NCI-H526 treated with DMSO at 0.1 percent for 48 hours (cell line): ENCODE measurements around the gene PAEP.
"Not testable (repeated sequence)": the region's sequence is repeated elsewhere in the genome, so short reads cannot be mapped to it uniquely, and the experiment has no call there.

Source experiments
- DNase-seq: peaks from one replicate; lab custom pipeline; 2025; lab: John Stamatoyannopoulos, UW

The PAEP gene

DNA sequence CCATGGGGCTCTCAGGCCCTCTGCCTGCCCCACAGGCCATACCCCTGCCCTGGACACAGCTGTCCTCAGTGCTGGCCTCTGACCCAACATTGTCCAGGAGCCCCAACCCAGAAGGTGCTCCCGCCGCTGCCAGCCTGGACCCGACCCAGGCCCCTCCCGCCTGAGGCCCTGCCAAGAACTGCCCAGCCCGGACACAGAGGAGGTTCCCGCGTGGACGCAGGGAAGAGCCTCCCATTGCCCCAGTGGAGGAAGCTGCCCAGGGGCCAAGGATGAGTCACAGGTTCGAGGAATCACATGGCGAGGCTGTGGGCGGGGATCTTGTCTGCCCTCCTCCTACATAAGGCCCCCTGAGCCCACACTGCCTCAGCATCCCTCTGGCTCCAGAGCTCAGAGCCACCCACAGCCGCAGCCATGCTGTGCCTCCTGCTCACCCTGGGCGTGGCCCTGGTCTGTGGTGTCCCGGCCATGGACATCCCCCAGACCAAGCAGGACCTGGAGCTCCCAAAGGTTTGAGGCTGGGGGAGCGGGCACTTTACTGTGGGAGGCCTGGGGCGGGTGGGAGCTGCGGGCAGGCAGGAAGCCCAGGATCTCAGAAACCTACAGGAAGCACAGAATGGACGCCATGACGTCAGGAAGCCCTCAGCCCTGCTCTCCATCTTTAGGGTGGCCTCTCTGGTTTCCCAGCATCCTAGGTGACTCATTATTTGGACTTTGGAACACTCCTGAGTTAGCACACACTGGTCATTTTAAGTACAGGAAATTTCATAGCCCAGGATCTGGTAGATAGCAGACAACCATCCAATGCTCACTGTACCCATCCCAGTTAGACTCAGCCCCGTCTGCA lies at the start of gene PAEP:
PAEP (plus strand) TSS at position 366 of the 844 bp plus-strand sequence.
- DNase-seq: no peak

DNA sequence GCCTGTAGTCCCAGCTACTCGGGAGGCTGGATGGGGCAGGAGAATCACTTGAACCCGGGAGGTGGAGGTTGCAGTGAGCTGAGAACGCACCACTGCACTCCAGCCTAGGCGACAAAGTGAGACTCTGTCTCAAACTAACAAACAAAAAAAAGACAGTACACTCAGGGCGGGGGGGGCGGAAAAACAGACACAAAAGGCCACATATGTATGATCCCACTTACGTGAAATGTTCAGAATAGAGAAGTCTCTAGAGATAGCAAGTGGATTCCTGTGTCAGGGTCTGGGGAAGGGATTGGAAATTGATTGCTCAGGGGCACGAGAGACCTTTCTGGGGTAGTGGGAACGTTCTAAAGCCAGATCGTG lies 49.3 kb upstream of the PAEP start:
- DNase-seq: no peak

DNA sequence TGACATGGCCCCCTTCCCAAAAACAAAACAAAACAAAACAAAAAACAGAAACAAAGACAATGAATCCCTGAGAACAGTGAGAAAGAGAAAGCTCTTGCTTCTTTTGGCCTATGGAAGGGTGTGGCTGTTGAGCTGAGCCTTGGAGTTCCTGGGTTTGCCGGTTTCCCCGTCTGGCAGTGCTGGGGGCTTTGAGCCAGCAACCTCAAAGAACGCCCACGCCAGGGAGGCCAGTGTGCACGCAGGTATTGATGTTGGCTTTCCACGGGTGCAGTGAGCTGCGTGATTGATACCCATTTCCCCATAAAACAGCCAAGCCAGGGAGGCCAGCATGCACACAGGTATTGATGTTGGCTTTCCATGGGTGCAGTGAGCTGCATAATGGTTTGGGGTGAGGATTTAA lies 48.7 kb upstream of the PAEP start:
- DNase-seq: no peak

DNA sequence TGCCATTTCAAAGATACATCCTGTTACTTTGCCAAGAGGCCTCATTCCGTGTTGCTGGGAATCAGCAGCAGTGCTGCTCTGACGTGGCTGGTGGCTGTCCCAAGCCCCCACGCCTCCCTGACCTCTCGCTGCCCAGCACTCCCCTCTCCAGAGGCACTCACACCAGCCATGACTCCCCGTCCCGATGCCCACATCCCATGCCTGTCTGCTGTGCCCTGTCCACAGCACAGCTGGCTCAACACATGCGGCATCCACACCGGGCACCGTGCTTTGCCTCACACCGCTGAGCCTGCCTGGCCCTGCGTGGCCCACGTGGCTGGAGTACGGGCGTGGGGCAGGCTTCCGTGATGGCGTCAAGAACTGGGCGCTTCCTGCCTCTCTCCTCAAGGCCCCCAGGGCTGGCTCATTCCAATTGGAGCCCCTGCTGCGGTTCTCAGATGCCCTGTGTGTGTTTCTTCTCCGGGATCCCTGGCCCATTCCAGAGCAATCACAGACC lies 48.2 kb upstream of the PAEP start:
- no peak for DNase-seq

DNA sequence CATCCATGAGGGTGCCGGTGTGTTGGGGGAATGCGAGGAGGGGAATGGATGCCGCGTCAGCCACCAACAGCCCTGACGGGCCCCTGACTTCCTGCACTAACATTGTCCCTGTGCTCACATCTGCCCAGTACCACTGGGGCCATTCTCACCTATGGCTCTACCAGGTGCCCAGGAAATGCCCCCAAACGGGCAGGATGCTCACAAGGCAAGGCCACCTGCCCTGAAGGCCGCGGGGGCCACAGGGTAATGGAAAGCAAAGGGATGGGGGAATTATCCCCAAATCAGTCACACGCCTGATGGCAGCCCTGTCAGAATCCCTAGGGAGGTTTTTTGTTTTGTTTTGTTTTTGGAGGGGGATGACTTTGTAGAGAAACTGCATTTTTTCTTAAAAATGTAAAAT lies 47.6 kb upstream of the PAEP start:
- DNase-seq: not testable (repeated sequence)

DNA sequence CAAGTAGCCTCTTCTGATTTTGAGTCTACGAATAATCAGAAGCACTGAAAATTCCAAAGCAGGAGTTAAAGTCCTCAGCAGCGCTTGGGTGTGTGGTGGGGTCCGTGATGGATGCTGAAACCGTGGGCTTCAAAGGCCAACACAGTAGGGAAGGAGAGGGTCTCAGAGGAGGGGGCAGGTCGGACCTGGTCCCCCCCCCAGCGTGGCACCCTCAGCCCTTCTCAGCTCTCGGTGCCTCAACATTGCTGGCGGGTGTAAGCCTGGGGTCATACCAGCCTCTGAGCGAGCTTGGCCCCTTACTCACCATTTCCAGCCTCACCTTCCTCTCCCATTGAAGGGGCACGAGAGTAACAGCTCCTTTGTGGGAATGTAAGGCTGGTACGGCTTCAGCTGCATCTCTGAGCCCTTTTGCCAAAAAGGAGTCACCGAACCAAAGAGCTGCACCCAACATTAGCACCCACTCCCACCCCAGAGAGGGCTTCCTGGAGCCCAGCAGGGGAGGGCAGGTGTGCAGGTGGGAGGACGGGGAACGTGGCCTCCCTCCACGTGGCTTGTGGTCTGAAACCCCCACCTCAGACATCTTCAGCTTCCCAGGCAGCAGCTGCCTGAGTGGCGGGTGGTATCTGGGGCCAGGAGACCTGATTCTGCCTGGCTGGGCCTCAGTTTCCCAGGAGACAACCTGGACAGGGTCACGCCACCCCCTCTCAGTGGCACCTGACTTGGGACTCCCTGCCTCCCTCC lies 47.0 kb upstream of the PAEP start:
- no peak for DNase-seq

DNA sequence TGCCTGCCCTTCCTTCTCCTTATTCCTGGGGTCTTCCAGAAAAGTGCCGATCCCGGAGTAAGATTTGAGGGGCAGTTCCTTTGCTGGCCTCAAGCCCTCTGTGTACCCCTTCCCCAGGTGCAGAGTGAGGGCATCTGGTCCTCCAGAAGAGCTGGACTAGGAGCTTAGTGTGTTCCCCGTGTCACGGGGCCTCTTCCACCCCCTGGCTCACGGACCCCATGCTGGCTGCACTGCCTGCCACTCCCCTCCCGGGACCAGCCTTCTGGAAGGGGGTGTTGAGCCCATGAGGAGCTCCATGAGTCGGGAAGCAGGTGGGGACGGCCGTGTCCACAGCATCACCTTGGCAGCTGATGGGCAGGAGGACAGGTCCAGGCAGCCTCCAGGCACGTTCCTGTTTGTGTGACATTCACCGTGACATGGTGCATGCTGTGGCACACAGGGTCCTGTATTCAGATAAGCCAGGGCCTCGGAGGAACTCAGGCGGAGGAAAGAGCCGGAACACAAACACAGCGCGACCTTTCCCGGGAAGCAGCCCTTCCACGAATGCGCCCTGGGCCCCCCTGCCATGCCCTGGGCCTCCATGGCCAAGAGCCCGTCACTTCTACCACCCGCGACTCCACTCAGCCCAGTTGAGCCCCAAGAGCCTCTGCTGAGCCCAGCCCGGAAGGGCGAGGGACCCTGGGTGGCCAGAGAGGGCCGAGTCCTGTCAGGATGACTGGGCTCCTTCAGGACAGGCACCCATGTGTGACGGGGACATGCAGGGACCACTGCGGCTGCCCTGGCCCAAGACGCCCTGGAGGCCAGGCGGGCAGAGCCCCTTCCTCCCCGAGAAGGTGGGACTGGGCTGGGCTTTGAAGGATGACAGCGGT lies 46.2 kb upstream of the PAEP start:
- DNase-seq: no peak

DNA sequence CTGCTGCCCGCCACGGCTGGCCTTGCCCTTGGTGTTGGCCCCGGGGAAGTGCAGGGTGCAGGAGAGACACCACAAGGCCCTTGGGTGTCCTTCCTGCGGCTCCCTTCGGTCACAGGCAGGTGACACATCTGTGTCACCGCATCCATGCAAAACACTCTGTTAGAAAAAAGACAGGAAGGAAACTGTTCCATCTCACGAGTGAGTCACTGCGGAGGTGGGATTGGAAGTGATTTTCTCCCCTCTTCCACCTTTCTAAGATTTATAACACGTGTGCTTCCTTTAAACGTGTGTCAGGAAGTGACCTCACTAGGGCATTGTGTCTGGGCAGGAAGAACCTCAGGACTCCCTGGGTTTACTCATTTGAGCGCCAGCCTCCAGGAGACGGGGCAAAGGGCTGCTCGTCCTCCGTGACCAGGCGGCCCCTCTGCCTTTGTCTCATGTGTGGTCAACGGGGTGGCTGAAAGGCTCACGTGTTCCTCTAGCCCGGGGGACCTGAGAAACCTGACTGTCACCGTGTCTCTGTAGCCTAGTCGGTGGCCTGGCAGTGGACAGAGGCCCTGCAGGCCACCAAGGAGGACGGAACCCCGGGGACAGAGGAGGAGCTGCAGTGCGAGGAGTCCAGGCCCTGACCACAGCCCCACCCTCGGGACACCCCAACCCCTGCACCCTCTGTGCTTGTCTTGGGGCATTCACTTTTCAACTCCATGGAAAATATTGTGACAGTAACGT lies 45.3 kb upstream of the PAEP start:
- DNase-seq: no peak

DNA sequence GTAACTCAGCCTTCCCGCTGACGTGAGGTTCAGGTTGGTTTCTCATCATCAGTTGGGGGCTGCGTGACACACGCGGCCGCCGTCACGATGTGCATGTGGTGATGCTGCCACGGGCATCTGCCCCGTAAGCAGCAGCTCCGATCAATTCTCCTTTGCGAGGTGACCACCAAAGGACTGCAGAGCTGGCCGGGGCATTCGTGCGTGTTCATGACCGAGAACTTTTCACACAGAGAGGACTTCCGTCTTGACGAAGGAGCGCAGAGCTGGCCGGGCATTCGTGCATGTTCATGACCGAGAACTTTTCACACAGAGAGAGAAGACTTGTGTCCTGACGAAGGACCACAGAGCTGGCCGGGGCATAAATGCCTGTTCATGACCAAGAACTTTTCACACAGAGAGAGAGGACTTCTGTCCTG lies 44.1 kb upstream of the PAEP start:
- no peak for DNase-seq

DNA sequence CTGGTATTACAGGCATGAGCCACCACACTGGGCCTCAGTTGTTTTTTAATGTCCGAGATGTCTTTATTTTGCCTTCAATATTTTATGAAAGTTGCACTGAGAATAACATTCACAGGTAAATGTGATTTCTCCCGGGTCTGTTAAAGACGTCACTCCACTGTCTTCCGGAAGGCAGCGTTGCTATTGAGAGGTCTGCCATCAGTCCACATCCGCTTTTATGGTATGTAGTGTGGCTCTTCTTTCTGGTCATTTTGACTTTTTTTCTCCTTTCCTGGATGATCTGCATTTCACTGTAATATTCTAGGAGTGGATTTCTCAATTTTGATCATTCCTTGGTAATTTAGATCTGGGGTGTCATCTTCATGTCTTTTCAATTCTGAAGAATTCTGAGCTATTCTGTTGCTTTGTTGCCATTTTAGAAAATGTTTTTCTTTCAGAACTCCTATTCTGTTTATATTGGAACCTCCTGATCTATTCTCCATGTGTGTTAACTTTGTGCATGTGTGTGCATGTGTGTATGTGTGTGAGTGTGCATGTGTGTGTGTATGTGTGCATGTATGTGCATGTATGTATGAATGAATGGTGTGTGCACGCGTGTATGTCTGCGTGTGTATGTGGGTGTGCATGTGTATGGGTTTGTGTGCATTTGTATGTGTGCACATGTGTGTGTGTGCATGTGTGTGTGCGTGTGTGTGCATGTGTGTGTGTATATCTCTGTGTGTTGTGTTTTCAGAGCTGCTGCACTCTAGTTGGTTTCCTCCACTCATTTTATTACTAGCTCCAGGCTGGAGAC lies 42.2 kb upstream of the PAEP start:
- DNase-seq: no peak

DNA sequence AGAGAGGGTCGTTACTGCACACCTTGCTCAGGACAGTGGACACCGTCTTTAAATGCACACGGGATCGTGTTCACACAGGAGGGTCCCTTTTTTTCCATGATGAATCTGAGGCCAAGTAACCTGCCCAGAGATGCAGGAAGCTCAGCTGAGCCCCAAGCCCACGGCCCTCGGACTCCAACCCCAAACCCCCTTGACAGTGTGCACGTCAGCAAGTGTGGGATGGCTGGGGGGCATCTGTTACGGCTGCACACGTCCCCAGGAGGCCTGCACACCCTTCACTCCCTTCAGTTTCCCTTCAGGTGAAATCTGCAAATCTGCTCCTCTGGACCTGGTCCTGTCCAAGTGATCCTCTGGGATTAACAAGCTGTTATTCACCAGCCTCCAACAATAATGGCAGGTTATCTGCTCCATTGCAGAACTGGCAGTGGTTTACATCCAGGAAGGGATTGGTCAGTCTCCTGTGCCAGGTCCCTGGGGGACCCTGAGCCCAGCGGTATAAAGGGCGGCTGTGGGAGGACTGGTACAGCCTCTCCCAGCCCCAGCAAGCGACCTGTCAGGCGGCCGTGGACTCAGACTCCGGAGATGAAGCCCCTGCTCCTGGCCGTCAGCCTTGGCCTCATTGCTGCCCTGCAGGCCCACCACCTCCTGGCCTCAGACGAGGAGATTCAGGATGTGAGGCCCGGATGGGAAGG lies 40.5 kb upstream of the PAEP start, which contains the start of gene LCN1:
LCN1 (plus strand) TSS at position 525 of the 692 bp plus-strand sequence; CDS start at position 583, 58 bp downstream.
- DNase-seq: no peak

DNA sequence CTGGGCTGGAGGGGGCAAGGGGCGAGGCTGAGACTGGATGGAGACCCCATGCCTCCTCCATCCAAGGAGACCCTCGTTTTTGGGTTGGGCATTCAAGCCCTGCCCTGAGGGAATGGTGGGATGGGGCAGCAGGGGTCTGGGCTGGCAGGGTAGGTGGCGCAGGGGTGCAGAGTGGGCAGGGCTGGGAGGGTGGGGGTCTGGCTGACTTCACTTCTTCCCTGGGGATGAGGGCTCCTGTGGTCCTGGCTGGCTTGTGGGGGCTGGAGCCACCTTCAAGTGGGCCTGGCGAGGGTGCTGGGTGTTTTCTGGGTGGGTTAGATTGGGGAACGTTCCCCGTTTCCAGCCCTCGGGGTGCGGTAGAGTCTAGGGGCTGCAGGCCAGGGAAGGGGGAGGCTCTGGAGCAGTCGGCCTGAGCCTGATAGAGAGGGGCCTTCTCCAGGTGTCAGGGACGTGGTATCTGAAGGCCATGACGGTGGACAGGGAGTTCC lies 39.9 kb upstream of the PAEP start:
- no peak for DNase-seq

DNA sequence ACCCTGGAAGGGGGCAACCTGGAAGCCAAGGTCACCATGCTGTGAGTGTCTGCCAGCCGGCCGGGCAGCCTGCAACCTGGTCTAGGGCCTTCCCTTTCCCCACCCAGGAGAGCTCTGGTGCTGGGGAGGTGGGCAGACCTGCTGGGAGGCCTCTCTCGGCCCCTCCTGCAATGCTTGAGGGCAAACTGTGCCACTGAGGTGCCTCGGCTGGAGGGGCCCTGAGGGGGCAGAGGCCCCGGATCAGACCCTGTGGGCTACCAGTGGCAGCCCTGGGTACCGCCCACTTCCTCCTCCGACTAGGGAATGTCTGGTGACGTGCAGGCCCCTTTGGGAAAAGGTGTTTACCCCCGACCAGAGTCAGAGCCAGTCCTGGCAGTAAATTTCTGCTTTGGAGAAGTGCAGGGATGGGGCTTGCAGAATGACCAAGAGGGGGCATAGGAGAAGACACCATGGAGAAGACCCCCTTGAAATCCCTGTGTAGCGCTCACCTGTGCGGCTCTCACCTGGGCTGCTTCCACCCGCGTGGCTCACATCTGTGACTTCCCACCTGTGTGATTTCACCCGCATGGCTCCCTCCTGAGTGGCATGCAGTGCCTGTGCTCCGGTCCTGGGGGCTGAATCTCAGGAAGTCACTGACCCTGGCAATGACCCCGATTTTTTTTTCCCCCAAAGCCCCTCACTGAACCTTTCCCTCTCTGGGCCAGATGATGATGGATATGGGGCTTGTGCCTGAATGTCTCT lies 39.2 kb upstream of the PAEP start:
- DNase-seq: no peak

DNA sequence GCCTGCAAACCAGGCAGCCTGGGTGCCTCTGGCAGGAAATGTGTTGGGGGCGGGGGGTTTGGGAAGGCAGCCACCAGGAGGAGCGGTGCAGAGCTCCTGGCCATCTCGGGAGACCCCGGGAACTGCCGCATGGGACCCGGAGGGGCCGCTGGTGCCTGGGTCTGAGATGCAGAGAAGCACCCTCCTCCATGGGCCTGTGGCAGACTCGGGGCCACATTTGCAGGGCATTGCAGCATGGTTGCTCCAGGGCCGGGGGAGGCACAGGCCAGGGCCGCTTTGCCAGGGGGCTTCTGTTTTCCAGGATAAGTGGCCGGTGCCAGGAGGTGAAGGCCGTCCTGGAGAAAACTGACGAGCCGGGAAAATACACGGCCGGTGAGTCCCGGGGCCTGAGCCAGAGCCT lies 38.6 kb upstream of the PAEP start:
- no peak for DNase-seq

DNA sequence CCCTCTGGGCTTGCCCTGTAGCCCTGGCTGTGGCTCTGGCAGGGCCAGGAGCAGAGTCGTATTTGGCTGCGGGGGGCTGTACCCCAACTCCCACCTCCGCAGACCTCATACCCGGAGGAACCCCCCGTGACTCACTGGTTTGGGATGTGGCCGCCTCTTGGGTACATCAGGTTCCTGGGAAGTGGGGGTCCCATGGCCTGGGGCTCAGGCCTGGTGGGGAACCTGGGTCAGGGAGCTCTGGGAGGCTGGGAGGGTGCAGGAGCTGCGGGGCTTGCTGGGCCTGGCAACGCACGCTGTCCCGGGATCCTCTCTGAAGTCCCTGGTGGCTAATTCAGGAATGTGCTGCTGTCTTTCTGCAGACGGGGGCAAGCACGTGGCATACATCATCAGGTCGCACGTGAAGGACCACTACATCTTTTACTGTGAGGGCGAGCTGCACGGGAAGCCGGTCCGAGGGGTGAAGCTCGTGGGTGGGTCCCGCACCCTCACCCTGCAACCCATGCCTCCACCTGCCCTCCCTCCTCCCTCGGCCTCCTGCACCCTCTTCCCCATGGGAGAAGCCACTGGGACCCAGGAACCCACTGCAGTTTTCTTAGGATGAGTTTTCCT lies 37.9 kb upstream of the PAEP start:
- DNase-seq: no peak

DNA sequence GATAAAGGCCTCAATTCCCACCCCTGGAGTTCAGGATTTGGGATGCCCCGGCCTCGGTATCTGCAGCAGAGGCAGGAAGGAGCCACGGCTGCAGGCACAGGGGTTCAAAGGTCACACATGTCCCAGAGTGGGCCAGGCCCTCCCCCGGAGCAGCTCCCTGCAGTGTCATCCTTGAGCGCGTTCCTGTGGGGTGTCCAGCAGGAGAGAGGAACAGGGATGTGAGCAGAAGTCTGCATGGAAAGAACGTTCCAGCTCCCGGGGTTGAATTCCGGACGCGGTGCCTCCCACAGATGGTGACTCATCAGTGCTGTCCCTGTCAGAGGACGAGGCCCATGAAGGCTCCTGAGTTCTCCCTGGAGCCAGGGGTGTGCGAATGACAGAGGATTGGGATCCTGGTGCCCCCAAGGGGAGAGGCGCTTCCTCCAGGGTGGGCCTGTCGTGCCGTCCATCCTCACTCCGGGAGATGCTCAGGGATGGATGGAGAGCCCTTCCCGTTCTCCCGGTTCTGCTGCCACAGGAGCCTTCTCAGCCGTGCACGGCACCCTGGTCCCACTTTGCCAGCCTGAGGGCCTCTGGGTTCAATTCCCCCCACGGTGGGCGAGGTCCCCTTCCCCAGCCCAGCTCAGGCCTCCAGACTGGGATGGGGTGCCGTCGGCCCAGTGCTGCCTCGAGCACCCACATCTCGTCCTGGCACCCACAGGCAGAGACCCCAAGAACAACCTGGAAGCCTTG lies 37.3 kb upstream of the PAEP start:
- DNase-seq: no peak

DNA sequence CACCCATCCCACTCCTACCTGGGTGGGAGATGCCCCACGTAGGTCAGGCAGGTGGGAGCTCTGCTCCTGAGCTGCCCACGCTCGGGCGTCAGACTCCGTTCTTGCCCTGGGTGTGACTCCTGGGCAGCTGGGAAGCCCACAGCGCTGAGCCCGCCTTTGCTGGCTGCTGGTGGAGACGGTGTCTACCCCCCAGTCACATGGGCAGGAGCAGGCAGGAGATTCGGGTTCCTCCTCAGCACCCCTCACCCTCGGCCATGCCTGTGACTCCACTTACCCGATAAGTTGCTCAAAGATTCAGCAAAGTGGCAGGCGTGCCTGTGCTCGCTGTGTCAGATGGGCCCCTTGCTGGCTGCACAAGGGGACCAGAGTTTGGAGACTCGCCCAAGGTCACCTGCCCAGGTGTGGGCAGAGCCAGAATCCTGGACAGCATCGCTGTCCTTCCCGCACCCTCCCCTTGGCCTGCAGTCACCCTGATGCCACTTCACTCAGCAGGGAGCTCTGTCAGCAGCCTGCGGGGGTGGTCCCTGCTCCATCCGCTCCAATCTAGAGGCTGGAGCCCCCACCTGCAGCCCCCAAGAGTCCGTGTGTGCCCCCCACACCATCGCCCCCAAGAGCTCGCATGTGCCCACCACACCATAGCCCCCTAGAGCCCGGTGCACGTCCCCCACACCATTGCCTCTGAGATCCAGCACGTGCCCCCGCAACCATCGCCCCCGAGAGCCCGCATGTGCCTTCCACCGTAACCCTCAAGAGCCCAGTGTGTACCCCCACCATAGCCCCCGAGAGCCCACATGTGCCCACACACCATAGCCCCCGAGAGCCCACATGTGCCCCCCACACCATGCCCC lies 36.1 kb upstream of the PAEP start:
- no peak for DNase-seq
